Smooth muscle cell of the umbilical artery (primary cell): ENCODE measurements around the gene OR8G5. TPM values are rescaled to one million over a fixed set of nuclear protein-coding genes. Genes with fewer than 3 reads are reported as not detected.

ENCODE experiments used
- total RNA-seq: library from RNA; depleted of rRNA; stranded (reverse); fragments of >200 nt; gene quantifications from 2 replicates; pipeline ENCODE4 v1.2.3, GENCODE V29; 2014

Gene OR8G5
- not detected in 2 replicates for total RNA-seq

GRCh38 chr11:124256076-124256475 lies at the start of gene OR8G5:
Gene OR8G5 (plus strand): TSS chr11:124256376. CDS start chr11:124264932, 8,556 bp downstream.

GRCh38 chr11:124240621-124241397 lies 15.4 kb upstream of the OR8G5 start, which contains the start of gene OR8G1:
Gene OR8G1 (plus strand): TSS chr11:124241095. CDS start chr11:124249676, 8,581 bp downstream.

GRCh38 chr11:124313849-124314248 lies 57.7 kb downstream of the OR8G5 start, which contains the start of gene OR8D1:
Gene OR8D1 (minus strand): TSS chr11:124313949. CDS start chr11:124310766, 3,183 bp downstream.

Other genes with a start within 250 kb of the OR8G5 start
- gene OR10G4, start 243.4 kb upstream of the OR8G5 start, total RNA-seq = not detected in 2 replicates
- gene OR10G9, start 233.4 kb upstream of the OR8G5 start, total RNA-seq = not detected in 2 replicates
- not detected in 2 replicates for gene OR10G8, start 229.6 kb upstream of the OR8G5 start, total RNA-seq
- gene OR10G7, start 215.1 kb upstream of the OR8G5 start, total RNA-seq = not detected in 2 replicates
- gene VWA5A, start 140.9 kb upstream of the OR8G5 start, total RNA-seq = 2.9 and 3.0 TPM in 2 replicates
- not detected in 2 replicates for gene OR10D3, start 73.0 kb upstream of the OR8G5 start, total RNA-seq
- gene OR8G1, start 15.3 kb upstream of the OR8G5 start, total RNA-seq = not detected in 2 replicates
- not detected in 2 replicates for gene OR8D1, start 57.6 kb downstream of the OR8G5 start, total RNA-seq
- gene OR8D2, start 63.8 kb downstream of the OR8G5 start, total RNA-seq = not detected in 2 replicates
- gene OR8B2, start 128.1 kb downstream of the OR8G5 start, total RNA-seq = not detected in 2 replicates
- gene OR8B3, start 142.6 kb downstream of the OR8G5 start, total RNA-seq = not detected in 2 replicates
- not detected in 2 replicates for gene OR8B4, start 168.5 kb downstream of the OR8G5 start, total RNA-seq
- not detected in 2 replicates for gene OR8B8, start 189.3 kb downstream of the OR8G5 start, total RNA-seq